HUES64 (cell line): ENCODE results near the gene RASIP1.
"Not testable (repeated sequence)": the region's sequence is repeated elsewhere in the genome, so short reads cannot be mapped to it uniquely, and the experiment has no call there.

Experiments
- H3K27ac ChIP-seq: 2 replicates; pipeline ENCODE4 v1.7.0; 2013; ENCODE audit warnings: low read depth, low read length, inconsistent platforms
- H3K27me3 ChIP-seq: 2 replicates; pipeline ENCODE4 v1.6.1; 2013; ENCODE audit warnings: mild to moderate bottlenecking, low read length; ENCODE audit not compliant: insufficient read depth
- H3K36me3 ChIP-seq: 2 replicates; pipeline ENCODE4 v1.6.1; 2013; ENCODE audit warnings: mild to moderate bottlenecking, low read length; ENCODE audit not compliant: insufficient read depth
- H3K4me1 ChIP-seq: 2 replicates; pipeline ENCODE4 v1.6.1; 2013; ENCODE audit warnings: mild to moderate bottlenecking, low read length, moderate library complexity; ENCODE audit not compliant: insufficient read depth
- H3K4me3 ChIP-seq: 2 replicates; pipeline ENCODE4 v1.5.1; 2013; ENCODE audit warnings: mild to moderate bottlenecking, low read length, moderate library complexity
- H3K9ac ChIP-seq: 2 replicates; pipeline ENCODE4 v1.6.1; 2013; ENCODE audit warnings: mild to moderate bottlenecking, low read depth, low read length
- H3K9me3 ChIP-seq: 2 replicates; pipeline ENCODE4 v1.6.1; 2013; ENCODE audit warnings: low read depth, low read length; ENCODE audit not compliant: insufficient read depth
- WGBS: fragments of 150-250, 120-280 bp; methylation state at CpG from one replicate; pipeline ENCODE4 v1.1.7; 2013; ENCODE audit warnings: missing lambda C conversion rate; 5-methylcytosine and 5-hydroxymethylcytosine counted together

RASIP1 gene

DNA sequence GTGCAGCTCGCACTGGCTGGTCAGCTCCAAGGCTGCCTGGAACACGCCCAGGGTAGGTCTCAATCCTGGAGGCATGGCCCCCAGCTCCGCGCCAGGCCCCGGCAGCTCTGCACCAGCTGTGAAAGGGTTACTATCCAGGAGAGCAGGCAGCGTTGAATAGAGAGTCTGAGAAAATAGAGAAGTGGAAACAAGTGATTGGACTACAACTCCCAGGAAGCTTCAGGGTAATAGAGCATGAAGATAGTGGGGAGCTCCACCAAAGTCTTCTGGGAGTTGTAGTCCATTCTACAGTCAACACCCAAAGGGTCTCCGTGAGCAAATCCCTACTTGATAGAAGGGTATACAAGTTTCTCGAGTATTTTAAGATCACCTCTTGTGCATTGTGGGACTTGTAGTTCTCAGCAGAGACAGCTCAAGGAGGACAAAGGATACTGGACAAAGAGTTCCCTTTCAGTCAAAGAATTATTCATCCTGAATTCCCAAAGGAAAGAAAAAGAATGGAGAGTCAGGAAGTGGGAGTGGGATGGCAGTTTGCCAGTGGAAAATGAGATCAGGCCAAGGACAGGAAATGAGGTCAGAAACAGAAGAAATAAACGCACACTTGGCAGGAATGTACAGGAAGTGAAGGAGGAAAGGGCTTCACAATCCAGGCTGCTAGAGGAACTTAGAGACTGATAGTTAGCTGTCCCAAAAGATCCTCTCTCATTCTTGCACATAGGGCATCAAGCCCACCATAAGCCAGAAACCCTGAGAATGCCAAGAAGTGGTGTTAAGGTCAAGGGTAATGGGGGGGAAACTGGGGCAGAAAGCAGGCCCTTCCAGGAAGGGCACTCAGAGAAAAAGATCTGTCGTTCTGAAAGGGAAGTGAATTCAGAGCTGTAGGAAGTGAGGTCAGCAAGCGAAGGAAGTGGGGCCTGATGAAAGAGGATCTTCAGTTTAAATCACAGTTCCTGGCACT lies 15.3 kb downstream of the RASIP1 start:
- H3K4me1 ChIP-seq, result peaks cover 2% of the 10 kb centered on the region; the same call in 1 of the 2 replicates
- no peak overlapping the region for H3K27ac ChIP-seq
- H3K9ac ChIP-seq, result no peak overlapping the region
- no peaks in the 10 kb centered on the region for H3K9me3 ChIP-seq
- no peak overlapping the region for H3K4me3 ChIP-seq
- no peaks in the 10 kb centered on the region for H3K27me3 ChIP-seq
- no peaks in the 10 kb centered on the region for H3K36me3 ChIP-seq
- 64% methylated on average over 11 of the region's 11 CpGs for WGBS

DNA sequence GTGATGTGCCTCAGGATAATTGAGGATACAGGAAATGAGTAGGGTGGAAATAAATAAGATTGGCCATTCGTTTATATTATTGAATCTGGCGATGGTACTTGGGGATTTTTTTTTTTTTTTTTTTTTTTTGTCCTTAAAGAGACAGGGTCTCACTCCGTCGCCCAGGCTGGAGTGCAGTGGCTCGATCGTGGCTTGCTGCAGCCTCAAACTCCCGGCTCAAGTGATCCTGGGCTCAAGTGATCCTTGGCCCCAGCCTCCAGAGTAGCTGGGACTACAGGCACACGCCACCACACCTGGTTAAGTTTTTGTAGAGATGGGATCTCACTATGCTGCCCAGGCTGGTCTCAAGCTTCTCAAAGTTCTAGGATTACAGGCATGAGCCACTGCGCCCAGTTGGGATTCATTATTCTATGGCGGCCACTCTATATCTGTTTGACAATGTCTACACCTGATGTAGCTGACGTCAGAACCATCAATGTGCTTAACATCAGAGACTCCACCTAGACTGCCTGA lies 18.2 kb downstream of the RASIP1 start:
- no peaks in the 10 kb centered on the region for H3K27me3 ChIP-seq
- H3K27ac ChIP-seq, result no peak overlapping the region
- no peak overlapping the region for H3K4me3 ChIP-seq
- no peak overlapping the region for H3K9ac ChIP-seq
- 92% methylated on average over 11 of the region's 11 CpGs for WGBS
- H3K36me3 ChIP-seq, result no peaks in the 10 kb centered on the region
- peaks cover 11% of the 10 kb centered on the region; the same call in 1 of the 2 replicates for H3K4me1 ChIP-seq
- H3K9me3 ChIP-seq, result no peaks in the 10 kb centered on the region

DNA sequence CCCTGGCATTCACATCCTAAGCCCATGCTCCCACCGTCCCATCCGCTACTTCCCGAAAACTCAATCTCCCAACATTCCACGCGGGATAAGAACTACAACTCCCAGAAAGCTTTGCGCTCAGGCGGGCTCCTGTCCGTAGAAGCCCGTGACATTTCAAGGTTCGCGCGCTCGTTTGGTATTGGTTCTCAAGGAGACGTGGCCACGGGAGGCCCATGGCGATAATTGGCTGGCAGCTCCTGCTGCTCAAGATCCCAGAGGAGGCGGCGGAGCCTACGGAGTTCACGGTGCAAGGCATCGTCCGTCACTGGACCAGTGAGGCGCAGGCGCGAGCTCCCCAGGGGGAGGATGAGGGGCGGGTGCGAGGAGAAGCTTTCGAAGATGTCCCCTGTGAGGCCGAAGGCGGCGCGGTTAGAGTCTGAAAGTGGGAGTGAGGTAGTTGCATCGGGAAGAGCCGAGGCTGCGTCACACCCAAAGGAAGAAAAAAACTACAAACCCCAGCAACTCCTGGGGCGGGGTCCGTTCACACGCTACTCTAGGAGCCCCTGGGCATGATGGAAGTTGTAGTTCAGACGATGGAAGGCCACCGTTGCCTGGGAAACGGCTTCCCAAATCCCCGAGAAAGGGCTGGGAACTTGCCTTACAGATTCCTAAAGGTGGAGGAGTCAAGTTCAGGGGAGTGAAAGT lies 19.7 kb downstream of the RASIP1 start:
- Histone ChIP-seq H3K4me1 (peaks cover 19% of the 10 kb centered on the region), H3K4me3 (peak overlapping the region; percentile 82), H3K9me3 (no peaks in the 10 kb centered on the region), H3K27ac (peak overlapping the region; percentile 75), H3K27me3 (no peaks in the 10 kb centered on the region), H3K36me3 (no peaks in the 10 kb centered on the region), H3K9ac (peak overlapping the region; percentile 84)
- WGBS, result under 1% methylated on average over 39 of the region's 42 CpGs

DNA sequence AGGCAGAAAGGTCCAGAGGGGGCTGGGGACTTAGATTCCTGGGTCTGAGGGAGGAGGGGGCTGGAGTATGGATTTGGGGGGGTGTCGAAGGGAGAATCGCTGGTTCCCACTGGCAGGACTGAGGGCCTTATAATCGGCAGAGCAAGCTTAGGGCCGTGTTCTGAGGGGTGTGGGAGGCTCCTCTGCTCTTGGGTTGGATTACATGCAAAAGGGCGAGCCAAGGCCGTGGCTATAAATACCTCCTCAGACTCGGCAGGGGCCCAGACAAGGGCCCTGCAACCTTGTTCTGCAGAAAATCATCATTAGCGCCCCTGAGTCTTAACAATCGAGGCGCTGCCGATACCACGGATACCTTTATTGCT lies 20.2 kb downstream of the RASIP1 start:
- no peak overlapping the region for H3K9ac ChIP-seq

DNA sequence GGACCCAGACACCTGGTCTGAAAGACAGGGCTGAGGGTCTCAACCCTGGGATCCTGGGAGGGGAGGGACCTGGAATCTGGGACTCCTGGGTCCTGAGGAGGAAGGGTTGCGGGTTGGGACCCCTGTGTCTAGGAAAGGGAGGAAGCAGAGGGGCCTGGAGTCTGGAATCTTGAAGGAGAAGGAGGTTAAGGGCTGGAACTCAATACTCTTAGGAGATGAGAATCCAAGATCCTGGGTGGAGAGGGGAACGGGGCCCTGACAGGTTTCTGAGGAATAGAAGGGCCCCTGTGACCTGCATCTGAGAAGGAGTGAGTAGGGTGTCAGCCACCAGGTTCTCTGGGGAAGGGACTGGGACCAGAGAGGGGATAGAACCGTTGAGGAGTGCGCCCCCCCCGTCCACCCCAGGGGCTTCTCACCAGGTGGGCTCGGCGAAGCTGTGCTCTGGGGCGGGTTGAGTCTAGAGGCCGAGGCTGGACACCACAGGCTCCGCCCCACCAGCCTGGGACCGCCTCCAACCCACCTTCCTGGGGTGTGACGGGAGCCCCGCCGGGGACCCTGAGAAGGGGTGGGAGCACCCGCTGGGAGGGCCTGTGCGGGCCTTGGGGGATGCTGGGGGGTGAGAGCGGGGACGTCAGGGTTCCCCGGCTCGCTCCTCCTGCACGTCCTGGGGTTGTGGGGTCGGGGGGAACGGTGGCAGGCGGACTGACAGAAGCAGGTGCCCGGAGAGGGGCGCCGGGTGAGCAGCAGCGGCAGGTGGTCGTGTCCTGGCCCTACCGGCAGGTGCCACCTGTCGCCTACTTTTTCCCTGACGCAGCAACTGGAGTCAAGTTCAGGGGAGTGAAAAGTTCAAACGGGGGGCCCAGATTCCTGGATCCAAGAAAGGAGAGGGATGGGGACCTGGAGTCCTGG lies 20.9 kb downstream of the RASIP1 start, which contains the start of gene MAMSTR:
MAMSTR (minus strand) TSS at position 463 of the 909 bp plus-strand sequence. CDS start 694 bp downstream, outside the sequence.
- Histone ChIP-seq H3K27ac (no peak within 1 kb of the TSS), H3K27me3 (no peaks in the 10 kb centered on the region), H3K9ac (no peak within 1 kb of the TSS), H3K9me3 (no peaks in the 10 kb centered on the region), H3K4me1 (peaks cover 26% of the 10 kb centered on the region), H3K36me3 (no peaks in the 10 kb centered on the region), H3K4me3 (peak within 1 kb of the TSS; percentile 82)
- WGBS, result 81% methylated on average over 33 of the region's 33 CpGs

More for the DNA sequence above, 20.2 kb downstream of the RASIP1 start:
- no peaks in the 10 kb centered on the region for H3K27me3 ChIP-seq
- H3K9me3 ChIP-seq, result no peaks in the 10 kb centered on the region
- WGBS, result 28% methylated on average over 12 of the region's 12 CpGs
- H3K4me1 ChIP-seq, result peaks cover 20% of the 10 kb centered on the region
- H3K4me3 ChIP-seq, result peak overlapping the region; percentile 82
- H3K27ac ChIP-seq, result no peak overlapping the region
- no peaks in the 10 kb centered on the region for H3K36me3 ChIP-seq

DNA sequence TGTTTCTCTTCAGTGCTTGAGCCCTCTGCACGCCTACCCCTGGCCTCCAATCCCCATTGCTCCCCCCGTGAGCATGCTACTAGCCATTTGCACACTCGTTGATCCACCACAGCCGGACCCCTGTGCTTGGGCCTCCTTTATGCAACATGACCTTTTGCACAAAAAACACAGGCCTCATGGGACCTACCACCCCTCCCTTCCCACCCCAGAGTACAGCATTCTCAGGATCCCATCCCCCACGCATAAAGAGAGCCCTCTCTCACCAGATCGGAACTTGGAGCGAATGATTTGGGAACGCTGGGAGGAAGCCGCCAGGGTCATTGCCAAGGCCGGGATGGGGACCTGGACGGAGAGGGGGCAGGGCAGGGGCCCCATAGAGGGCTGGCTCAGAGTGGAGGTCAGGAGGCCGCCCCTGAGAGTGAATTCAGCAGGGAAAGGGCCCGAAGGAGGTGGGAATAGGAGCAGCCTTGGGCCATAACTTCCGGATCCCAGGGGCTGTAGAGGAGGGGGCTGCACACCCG lies 21.6 kb downstream of the RASIP1 start:
- 57% methylated on average over 15 of the region's 15 CpGs for WGBS
- H3K27me3 ChIP-seq, result no peaks in the 10 kb centered on the region
- peaks cover 26% of the 10 kb centered on the region for H3K4me1 ChIP-seq
- H3K36me3 ChIP-seq, result no peaks in the 10 kb centered on the region
- no peak overlapping the region for H3K4me3 ChIP-seq
- H3K27ac ChIP-seq, result no peak overlapping the region
- no peak overlapping the region for H3K9ac ChIP-seq
- H3K9me3 ChIP-seq, result no peaks in the 10 kb centered on the region

DNA sequence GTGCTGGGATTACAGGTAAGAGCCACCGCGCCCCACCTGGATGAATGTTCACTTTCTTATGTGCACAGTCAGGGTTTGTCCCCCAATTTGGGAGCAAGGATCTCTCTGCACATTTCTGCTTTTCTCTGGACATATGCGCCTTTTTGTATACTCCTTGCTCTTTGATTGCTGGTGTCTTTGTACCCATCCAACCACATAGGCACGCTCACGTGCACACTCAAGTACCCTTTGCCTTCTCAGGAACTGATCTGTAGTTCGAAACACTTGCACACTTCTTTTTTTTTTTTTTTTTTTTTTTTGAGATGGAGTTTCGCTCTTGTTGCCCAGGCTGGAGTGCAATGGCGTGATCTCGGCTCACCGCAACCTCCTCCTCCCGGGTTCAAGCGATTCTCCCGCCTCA lies 22.3 kb downstream of the RASIP1 start:
- 94% methylated on average over 13 of the region's 13 CpGs for WGBS
- not testable (repeated sequence) for H3K9ac ChIP-seq, H3K4me3 ChIP-seq, H3K27me3 ChIP-seq, H3K36me3 ChIP-seq, H3K27ac ChIP-seq, H3K9me3 ChIP-seq
- peaks cover 26% of the 10 kb centered on the region for H3K4me1 ChIP-seq

DNA sequence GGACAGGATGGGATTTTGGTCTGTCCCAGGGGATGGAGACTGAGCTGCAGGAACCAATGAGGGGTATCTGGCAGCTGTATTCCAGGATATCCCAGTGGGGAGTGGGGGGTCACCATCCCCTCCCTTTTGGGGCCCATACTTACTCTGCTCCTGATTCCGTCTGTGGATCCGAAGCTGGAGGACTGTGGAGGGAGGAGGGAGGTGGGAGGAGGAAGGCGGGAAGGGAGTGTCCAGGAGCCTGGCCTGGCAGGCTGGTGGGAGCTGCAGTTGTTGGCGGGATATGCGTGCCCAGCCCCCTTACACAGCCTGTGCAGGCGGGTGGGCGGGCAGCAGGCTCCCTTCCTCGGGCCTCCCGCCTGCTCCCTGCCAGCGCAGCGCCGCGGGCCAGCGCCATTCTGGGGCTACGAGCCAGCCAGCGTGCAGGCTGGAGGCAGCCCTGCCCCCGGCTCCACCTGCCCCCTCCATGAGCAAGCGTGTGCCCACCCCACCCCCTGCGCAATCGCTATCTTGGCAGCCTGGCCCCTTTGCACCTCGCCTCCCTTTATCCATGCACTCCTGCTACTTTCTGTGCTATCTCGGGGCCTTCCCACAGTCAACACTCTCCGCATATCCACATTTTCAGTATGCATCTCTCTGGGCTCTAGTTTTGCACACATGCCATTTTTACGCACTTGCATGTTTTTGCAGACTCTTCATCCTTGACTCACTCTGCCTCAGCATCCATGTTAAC lies 23.7 kb downstream of the RASIP1 start:
- H3K36me3 ChIP-seq, result no peaks in the 10 kb centered on the region
- H3K4me1 ChIP-seq, result peaks cover 29% of the 10 kb centered on the region
- no peaks in the 10 kb centered on the region for H3K9me3 ChIP-seq
- 15% methylated on average over 24 of the region's 24 CpGs for WGBS
- no peak overlapping the region for H3K27ac ChIP-seq
- H3K9ac ChIP-seq, result no peak overlapping the region
- H3K27me3 ChIP-seq, result no peaks in the 10 kb centered on the region
- peak overlapping the region; percentile 30 for H3K4me3 ChIP-seq

DNA sequence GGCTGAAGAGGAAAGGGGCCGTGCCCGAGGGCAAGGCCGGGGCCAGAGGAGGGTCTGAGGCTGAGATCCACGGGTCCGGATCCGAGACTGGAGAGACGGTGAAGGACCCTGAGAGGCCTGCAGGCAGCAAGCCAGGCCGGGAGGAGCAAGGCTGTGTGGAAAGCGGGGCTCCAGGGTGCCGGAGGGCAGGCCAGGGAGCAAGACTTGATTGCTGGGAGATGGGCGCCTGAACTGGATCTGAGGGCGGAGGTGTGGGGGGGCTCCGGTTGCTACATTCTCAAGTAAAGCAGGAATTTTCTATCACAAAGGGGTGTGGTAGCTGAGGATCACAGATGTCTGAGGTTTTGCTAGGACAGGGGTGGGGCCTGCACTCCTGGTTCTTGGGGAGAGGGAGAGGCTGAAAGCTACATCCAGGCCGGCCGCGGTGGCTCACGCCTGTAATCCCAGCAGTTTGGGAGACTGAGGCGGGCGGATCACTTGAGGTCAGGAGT lies 24.7 kb downstream of the RASIP1 start:
- Histone ChIP-seq H3K9me3 (no peaks in the 10 kb centered on the region), H3K27me3 (no peaks in the 10 kb centered on the region), H3K4me3 (no peak overlapping the region), H3K36me3 (no peaks in the 10 kb centered on the region), H3K4me1 (peaks cover 29% of the 10 kb centered on the region), H3K27ac (no peak overlapping the region), H3K9ac (no peak overlapping the region)
- 88% methylated on average over 19 of the region's 19 CpGs for WGBS
